H9 (cell line): Measurements from ENCODE around the gene SNUPN. TPM values are rescaled to one million over a fixed set of nuclear protein-coding genes. Genes with fewer than 3 reads are reported as not detected.

ENCODE experiments used
- DNase-seq: peaks from one replicate; pipeline ENCODE4 v3.0.0-alpha.2; 2017
- H2AFZ ChIP-seq: one replicate; pipeline ENCODE4 v1.6.1; 2013; ENCODE audit warnings: mild to moderate bottlenecking, low read length, control low read depth, moderate library complexity
- H2AK5ac ChIP-seq: 2 replicates; pipeline ENCODE4 v1.6.1; 2013; ENCODE audit warnings: low read length, control low read depth, mixed read lengths; ENCODE audit not compliant: insufficient read length
- H2BK120ac ChIP-seq: one replicate; pipeline ENCODE4 v1.6.1; 2013; ENCODE audit warnings: low read depth, mild to moderate bottlenecking, low read length, control low read depth, inconsistent platforms; ENCODE audit not compliant: poor library complexity, severe bottlenecking
- H2BK12ac ChIP-seq: 2 replicates; pipeline ENCODE4 v1.6.1; 2013; ENCODE audit warnings: low read length, control low read depth, mixed read lengths, low read depth; ENCODE audit not compliant: insufficient read length
- H2BK15ac ChIP-seq: 2 replicates; pipeline ENCODE4 v1.6.1; 2013; ENCODE audit warnings: low read depth, low read length, control low read depth
- H2BK20ac ChIP-seq: one replicate; pipeline ENCODE4 v1.6.1; 2013; ENCODE audit warnings: low read depth, mild to moderate bottlenecking, low read length, control low read depth, inconsistent platforms; ENCODE audit not compliant: poor library complexity, severe bottlenecking
- H2BK5ac ChIP-seq: 2 replicates; pipeline ENCODE4 v1.6.1; 2013; ENCODE audit warnings: low read length, control low read depth, mixed read lengths; ENCODE audit not compliant: insufficient read length
- H3K14ac ChIP-seq: 2 replicates; pipeline ENCODE4 v1.6.1; 2013; ENCODE audit warnings: low read length, control low read depth; ENCODE audit not compliant: insufficient read depth
- H3K18ac ChIP-seq: 2 replicates; pipeline ENCODE4 v1.6.1; 2013; ENCODE audit warnings: low read depth, mild to moderate bottlenecking, mixed read lengths, low read length, control low read depth; ENCODE audit not compliant: insufficient read length
- H3K23ac ChIP-seq: 2 replicates; pipeline ENCODE4 v1.6.1; 2013; ENCODE audit warnings: low read length, control low read depth, mixed read lengths, low read depth; ENCODE audit not compliant: insufficient read length
- H3K23me2 ChIP-seq: 2 replicates; pipeline ENCODE4 v1.6.1; 2013; ENCODE audit warnings: low read depth, mild to moderate bottlenecking, mixed read lengths, low read length, control low read depth; ENCODE audit not compliant: insufficient read length, poor library complexity, severe bottlenecking
- H3K27ac ChIP-seq: 2 replicates; pipeline ENCODE4 v1.5.1; 2013; ENCODE audit warnings: low read length, control low read depth, mixed read lengths, low read depth; ENCODE audit not compliant: insufficient read length
- H3K27me3 ChIP-seq: 2 replicates; pipeline ENCODE4 v1.6.1; 2013; ENCODE audit warnings: low read length, control low read depth, inconsistent platforms; ENCODE audit not compliant: insufficient read depth
- H3K4ac ChIP-seq: 2 replicates; pipeline ENCODE4 v1.6.1; 2013; ENCODE audit warnings: low read depth, mild to moderate bottlenecking, control low read depth, inconsistent platforms, low read length, moderate library complexity
- H3K4me1 ChIP-seq: 2 replicates; pipeline ENCODE4 v1.6.1; 2013; ENCODE audit warnings: low read length, control low read depth, inconsistent platforms; ENCODE audit not compliant: insufficient read depth
- H3K4me2 ChIP-seq: 2 replicates; pipeline ENCODE4 v1.6.1; 2013; ENCODE audit warnings: low read length, control low read depth, mixed read lengths; ENCODE audit not compliant: insufficient read length, insufficient read depth
- H3K56ac ChIP-seq: 2 replicates; pipeline ENCODE4 v1.6.1; 2013; ENCODE audit warnings: low read depth, mild to moderate bottlenecking, mixed read lengths, low read length, control low read depth; ENCODE audit not compliant: insufficient read length
- H3K79me1 ChIP-seq: 2 replicates; pipeline ENCODE4 v1.6.1; 2013; ENCODE audit warnings: low read depth, mild to moderate bottlenecking, moderate library complexity, low read length, control low read depth, inconsistent platforms; ENCODE audit not compliant: insufficient read depth, poor library complexity, severe bottlenecking
- H3K79me2 ChIP-seq: 2 replicates; pipeline ENCODE4 v1.6.1; 2013; ENCODE audit warnings: low read length, control low read depth, inconsistent platforms; ENCODE audit not compliant: insufficient read depth
- H3K9ac ChIP-seq: 2 replicates; pipeline ENCODE4 v1.6.1; 2013; ENCODE audit warnings: low read length, control low read depth, mixed read lengths; ENCODE audit not compliant: insufficient read length; ENCODE audit errors: extremely low read depth
- H3K9me3 ChIP-seq: one replicate; pipeline ENCODE4 v1.6.1; 2013; ENCODE audit warnings: low read depth, low read length, inconsistent platforms; ENCODE audit not compliant: control insufficient read depth
- H3T11ph ChIP-seq: one replicate; pipeline ENCODE4 v1.6.1; 2013; ENCODE audit warnings: mild to moderate bottlenecking, low read length, control low read depth, inconsistent platforms
- H4K20me1 ChIP-seq: one replicate; pipeline ENCODE4 v1.6.1; 2013; ENCODE audit not compliant: control insufficient read depth, insufficient read length, insufficient read depth
- H4K5ac ChIP-seq: 2 replicates; pipeline ENCODE4 v1.6.1; 2013; ENCODE audit warnings: low read depth, mild to moderate bottlenecking, mixed read lengths, low read length, control low read depth; ENCODE audit not compliant: insufficient read length
- H4K8ac ChIP-seq: replicated peaks from 2 replicates; pipeline ENCODE4 v1.6.1; 2013; ENCODE audit warnings: low read length, control low read depth, mixed read lengths, low read depth; ENCODE audit not compliant: insufficient read length
- H4K91ac ChIP-seq: 2 replicates; pipeline ENCODE4 v1.6.1; 2013; ENCODE audit warnings: low read depth, mild to moderate bottlenecking, moderate library complexity, mixed read lengths, low read length, control low read depth; ENCODE audit not compliant: insufficient read length
- H3K27ac Mint-ChIP-seq, 3 experiments: 2 replicates in 2 of 3; 3 replicates in 1 of 3; pipeline ENCODE4 v1.8.0; 2020 to 2021; ENCODE audit warnings: mixed read lengths in 3 of 3, mild to moderate bottlenecking in 1 of 3, moderate library complexity in 1 of 3
- H3K27me3 Mint-ChIP-seq: 2 replicates; pipeline ENCODE4 v1.8.0; 2021; ENCODE audit warnings: low read depth, mild to moderate bottlenecking, moderate library complexity, mixed read lengths
- H3K36me3 Mint-ChIP-seq, 3 experiments: 2 replicates in 2 of 3; 3 replicates in 1 of 3; pipeline ENCODE4 v1.8.0; 2020 to 2021; ENCODE audit warnings: low read depth in 3 of 3, mixed read lengths in 3 of 3; ENCODE audit not compliant: insufficient read depth in 1 of 3
- H3K4me1 Mint-ChIP-seq, 2 experiments: 2 replicates each; pipeline ENCODE4 v1.8.0; 2020; ENCODE audit warnings: mixed read lengths in 2 of 2
- H3K4me3 Mint-ChIP-seq, 2 experiments: 2 replicates in 1 of 2; 3 replicates in 1 of 2; pipeline ENCODE4 v1.8.0; 2020 to 2021; ENCODE audit warnings: mild to moderate bottlenecking in 2 of 2, mixed read lengths in 2 of 2, moderate library complexity in 1 of 2
- H3K9me3 Mint-ChIP-seq, 2 experiments: 2 replicates in 1 of 2; 3 replicates in 1 of 2; pipeline ENCODE4 v1.8.0; 2020; ENCODE audit warnings: mild to moderate bottlenecking in 2 of 2, mixed read lengths in 2 of 2, moderate library complexity in 1 of 2
- WGBS: extraction: QIAGEN DNeasy Blood & Tissue Kit; methylation state at CpG from one replicate; pipeline ENCODE4 v1.1.7; 2013; ENCODE audit warnings: missing lambda C conversion rate, low lambda C conversion rate, mixed read lengths; ENCODE audit not compliant: insufficient read length; ENCODE audit errors: extremely low coverage; 5-methylcytosine and 5-hydroxymethylcytosine counted together
- total RNA-seq: library from RNA; stranded (reverse); gene quantifications from 2 replicates; pipeline ENCODE4 v1.2.1, GENCODE V29; 2021
- TF ChIP-seq, protein P1 (sequence below): fragments of 200-600 bp; sonication (generic); conservative IDR thresholded peaks from 3 replicates; pipeline ENCODE4 v1.8.0; 2021; ENCODE audit warnings: antibody characterized with exemption, mild to moderate bottlenecking

SNUPN gene
- total RNA-seq, 1 experiment from 2014 or later = 32.7 TPM

DNA sequence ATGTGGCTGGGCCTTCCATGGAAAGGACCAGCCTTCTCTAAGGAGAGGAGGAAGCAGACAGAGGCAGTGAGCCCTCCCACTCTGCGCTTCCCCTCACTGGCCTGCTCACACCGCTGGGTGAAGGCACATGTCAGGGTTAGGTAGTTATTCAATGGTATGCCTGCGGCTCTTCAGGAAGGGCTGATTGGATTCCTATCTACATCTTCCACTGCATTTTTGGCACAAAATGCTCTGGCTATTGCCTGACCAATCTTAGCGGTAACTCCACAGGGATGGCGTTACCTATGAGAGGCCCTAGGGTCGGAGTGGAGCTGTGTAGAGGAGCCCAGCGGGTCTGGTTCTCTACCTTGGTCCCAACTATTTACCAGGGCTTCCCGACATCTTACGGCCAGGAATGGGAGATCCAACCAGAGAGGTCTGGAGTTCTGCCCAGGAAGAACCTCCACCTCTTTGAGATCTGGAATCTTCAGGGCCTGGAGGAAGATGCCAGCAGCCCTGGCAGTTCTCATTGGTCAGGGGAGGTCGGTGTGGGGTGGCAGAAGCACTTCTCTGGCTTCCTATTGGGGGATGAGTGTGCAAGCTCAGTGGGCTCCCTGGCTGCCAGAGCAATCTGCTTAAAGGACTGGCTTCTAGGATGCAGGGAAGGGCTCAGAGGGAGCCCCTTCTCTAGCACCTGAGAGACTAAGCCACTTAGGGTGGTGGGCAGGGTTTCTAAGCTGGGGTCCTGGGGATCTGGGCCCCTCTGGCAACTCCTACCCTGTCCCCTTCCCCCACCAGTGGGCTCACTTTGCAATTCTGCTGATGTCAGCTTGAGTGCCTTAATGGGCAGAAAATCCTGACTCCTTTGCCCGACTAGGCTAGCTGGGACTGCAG, 46.4 kb upstream of the SNUPN start:
- TF ChIP-seq, protein P1, sequence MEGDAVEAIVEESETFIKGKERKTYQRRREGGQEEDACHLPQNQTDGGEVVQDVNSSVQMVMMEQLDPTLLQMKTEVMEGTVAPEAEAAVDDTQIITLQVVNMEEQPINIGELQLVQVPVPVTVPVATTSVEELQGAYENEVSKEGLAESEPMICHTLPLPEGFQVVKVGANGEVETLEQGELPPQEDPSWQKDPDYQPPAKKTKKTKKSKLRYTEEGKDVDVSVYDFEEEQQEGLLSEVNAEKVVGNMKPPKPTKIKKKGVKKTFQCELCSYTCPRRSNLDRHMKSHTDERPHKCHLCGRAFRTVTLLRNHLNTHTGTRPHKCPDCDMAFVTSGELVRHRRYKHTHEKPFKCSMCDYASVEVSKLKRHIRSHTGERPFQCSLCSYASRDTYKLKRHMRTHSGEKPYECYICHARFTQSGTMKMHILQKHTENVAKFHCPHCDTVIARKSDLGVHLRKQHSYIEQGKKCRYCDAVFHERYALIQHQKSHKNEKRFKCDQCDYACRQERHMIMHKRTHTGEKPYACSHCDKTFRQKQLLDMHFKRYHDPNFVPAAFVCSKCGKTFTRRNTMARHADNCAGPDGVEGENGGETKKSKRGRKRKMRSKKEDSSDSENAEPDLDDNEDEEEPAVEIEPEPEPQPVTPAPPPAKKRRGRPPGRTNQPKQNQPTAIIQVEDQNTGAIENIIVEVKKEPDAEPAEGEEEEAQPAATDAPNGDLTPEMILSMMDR = no peak
- no peak overlapping the region for H2BK15ac ChIP-seq
- H3K14ac ChIP-seq = no peak overlapping the region
- no peak overlapping the region for H3K4ac ChIP-seq
- no peak overlapping the region for H3K27ac ChIP-seq
- H3K9ac ChIP-seq = no peak overlapping the region
- no peaks in the 10 kb centered on the region for H3K23me2 ChIP-seq
- H3K79me1 ChIP-seq = no peaks in the 10 kb centered on the region
- peaks cover 8% of the 10 kb centered on the region; the same call in 1 of the 2 replicates for H3K4me1 ChIP-seq
- Mint-ChIP-seq H3K4me1 (peaks cover 17 to 22% of the 10 kb centered on the region in 2 experiments), H3K27ac (peak overlapping the region; percentile 66 to 91 (median 70); a peak in 3 of 7 replicates), H3K27me3 (peaks cover 1% of the 10 kb centered on the region; the same call in 1 of the 2 replicates), H3K4me3 (peak overlapping the region in 1 of 2 experiments; percentile 17; a peak in 1 of 5 replicates), H3K36me3 (peaks cover 0 to 2% (median 0%) of the 10 kb centered on the region in 3 experiments; a peak in 2 of 7 replicates), H3K9me3 (no peaks in the 10 kb centered on the region; a peak in 1 of 5 replicates)
- H2BK5ac ChIP-seq = no peak overlapping the region
- H3K56ac ChIP-seq = no peak overlapping the region
- H4K91ac ChIP-seq = no peak overlapping the region
- no peaks in the 10 kb centered on the region for H3K9me3 ChIP-seq
- H2BK120ac ChIP-seq = no peak overlapping the region
- no peak overlapping the region for H2BK20ac ChIP-seq
- no peaks in the 10 kb centered on the region for H3K27me3 ChIP-seq
- H3T11ph ChIP-seq = no peak overlapping the region
- no peak overlapping the region for H3K18ac ChIP-seq
- H3K4me2 ChIP-seq = no peak overlapping the region
- H3K23ac ChIP-seq = no peak overlapping the region
- H4K20me1 ChIP-seq = no peaks in the 10 kb centered on the region
- H2BK12ac ChIP-seq = no peak overlapping the region
- H2AFZ ChIP-seq = no peak overlapping the region
- H3K79me2 ChIP-seq = no peaks in the 10 kb centered on the region
- no peak overlapping the region for H2AK5ac ChIP-seq
- WGBS = no CpG with 5 or more reads among the region's 11 CpGs
- no peak overlapping the region for H4K8ac ChIP-seq
- DNase-seq = no peak
- H4K5ac ChIP-seq = no peak overlapping the region
